ENCODE results near the gene CCDC74A.
"Not testable (repeated sequence)": the region's sequence is repeated elsewhere in the genome, so short reads cannot be mapped to it uniquely, and the experiment has no call there.

CCDC74A gene

GRCh38 chr2:131529864-131530445, 2.3 kb downstream of the CCDC74A start:
- DNase-seq = not testable (repeated sequence)

GRCh38 chr2:131530626-131531344, 3.1 kb downstream of the CCDC74A start:
- DNase-seq = not testable (repeated sequence)

GRCh38 chr2:131531547-131532185, 4.0 kb downstream of the CCDC74A start:
- not testable (repeated sequence) for DNase-seq

- not testable (repeated sequence) for DNase-seq
These were observed 5.3 kb downstream of the CCDC74A start for GRCh38 chr2:131532723-131533608.

- DNase-seq = not testable (repeated sequence)
These were observed 6.1 kb downstream of the CCDC74A start for GRCh38 chr2:131533609-131534316.

GRCh38 chr2:131534317-131534672, 6.6 kb downstream of the CCDC74A start:
- DNase-seq = not testable (repeated sequence)

GRCh38 chr2:131534965-131535364, 7.3 kb downstream of the CCDC74A start:
- not testable (repeated sequence) for DNase-seq

- DNase-seq = no peak
These were observed 7.8 kb downstream of the CCDC74A start for GRCh38 chr2:131535526-131535925.

- DNase-seq = not testable (repeated sequence)
These were observed 8.5 kb downstream of the CCDC74A start for GRCh38 chr2:131535951-131536826.

GRCh38 chr2:131536841-131537240, 9.2 kb downstream of the CCDC74A start:
- not testable (repeated sequence) for DNase-seq

GRCh38 chr2:131538856-131539255, 11.2 kb downstream of the CCDC74A start:
- not testable (repeated sequence) for DNase-seq

GRCh38 chr2:131542438-131543384, 15.0 kb downstream of the CCDC74A start:
- no peak for DNase-seq

- no peak for DNase-seq
These were observed 15.8 kb downstream of the CCDC74A start for GRCh38 chr2:131543385-131543891.

GRCh38 chr2:131544006-131544812, 16.5 kb downstream of the CCDC74A start:
- DNase-seq = not testable (repeated sequence)

GRCh38 chr2:131544813-131545165, 17.1 kb downstream of the CCDC74A start:
- DNase-seq = not testable (repeated sequence)

- DNase-seq = no peak
These were observed 25.2 kb downstream of the CCDC74A start for GRCh38 chr2:131552871-131553270.

GRCh38 chr2:131556998-131557397, 29.3 kb downstream of the CCDC74A start:
- DNase-seq = no peak

GRCh38 chr2:131557558-131558321, 30.1 kb downstream of the CCDC74A start:
- no peak for DNase-seq

Data from CD4-positive, alpha-beta T cell treated with Interleukin-10 for 1 hour (primary cell).